Measurements from ENCODE around the gene TCERG1L.

The TCERG1L gene

GRCh38 chr10:131178521-131179331, 132.8 kb downstream of the TCERG1L start:
- TF ChIP-seq YY1 (IDR thresholded peaks at IDR 0.05; ENCODE audit: low read depth) (no peak), CEBPB (IDR thresholded peaks at IDR 0.05) (no peak), FOXM1 (IDR thresholded peaks at IDR 0.05; ENCODE audit: borderline replicate concordance, low read depth) (no peak), TEAD4 (IDR thresholded peaks at IDR 0.05) (no peak), MAX (IDR thresholded peaks at IDR 0.05) (no peak), EGR1 (IDR thresholded peaks at IDR 0.05) (no peak), USF1 (IDR thresholded peaks at IDR 0.05) (no peak), TAF1 (IDR thresholded peaks at IDR 0.05; ENCODE audit: low read depth) (no peak), TCF12 (IDR thresholded peaks at IDR 0.05; ENCODE audit: low read depth) (no peak), ZBTB7A (IDR thresholded peaks at IDR 0.05; ENCODE audit: low read depth) (no peak), NFIC (IDR thresholded peaks at IDR 0.05) (no peak), RAD21 (IDR thresholded peaks at IDR 0.05; ENCODE audit: low read depth) (no peak), CREB1 (IDR thresholded peaks at IDR 0.05; ENCODE audit: low read depth) (no peak), EP300 (IDR thresholded peaks at IDR 0.05; ENCODE audit: borderline replicate concordance) (no peak)
- TF ChIP-seq, protein P1, sequence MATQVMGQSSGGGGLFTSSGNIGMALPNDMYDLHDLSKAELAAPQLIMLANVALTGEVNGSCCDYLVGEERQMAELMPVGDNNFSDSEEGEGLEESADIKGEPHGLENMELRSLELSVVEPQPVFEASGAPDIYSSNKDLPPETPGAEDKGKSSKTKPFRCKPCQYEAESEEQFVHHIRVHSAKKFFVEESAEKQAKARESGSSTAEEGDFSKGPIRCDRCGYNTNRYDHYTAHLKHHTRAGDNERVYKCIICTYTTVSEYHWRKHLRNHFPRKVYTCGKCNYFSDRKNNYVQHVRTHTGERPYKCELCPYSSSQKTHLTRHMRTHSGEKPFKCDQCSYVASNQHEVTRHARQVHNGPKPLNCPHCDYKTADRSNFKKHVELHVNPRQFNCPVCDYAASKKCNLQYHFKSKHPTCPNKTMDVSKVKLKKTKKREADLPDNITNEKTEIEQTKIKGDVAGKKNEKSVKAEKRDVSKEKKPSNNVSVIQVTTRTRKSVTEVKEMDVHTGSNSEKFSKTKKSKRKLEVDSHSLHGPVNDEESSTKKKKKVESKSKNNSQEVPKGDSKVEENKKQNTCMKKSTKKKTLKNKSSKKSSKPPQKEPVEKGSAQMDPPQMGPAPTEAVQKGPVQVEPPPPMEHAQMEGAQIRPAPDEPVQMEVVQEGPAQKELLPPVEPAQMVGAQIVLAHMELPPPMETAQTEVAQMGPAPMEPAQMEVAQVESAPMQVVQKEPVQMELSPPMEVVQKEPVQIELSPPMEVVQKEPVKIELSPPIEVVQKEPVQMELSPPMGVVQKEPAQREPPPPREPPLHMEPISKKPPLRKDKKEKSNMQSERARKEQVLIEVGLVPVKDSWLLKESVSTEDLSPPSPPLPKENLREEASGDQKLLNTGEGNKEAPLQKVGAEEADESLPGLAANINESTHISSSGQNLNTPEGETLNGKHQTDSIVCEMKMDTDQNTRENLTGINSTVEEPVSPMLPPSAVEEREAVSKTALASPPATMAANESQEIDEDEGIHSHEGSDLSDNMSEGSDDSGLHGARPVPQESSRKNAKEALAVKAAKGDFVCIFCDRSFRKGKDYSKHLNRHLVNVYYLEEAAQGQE (IDR thresholded peaks at IDR 0.05; ENCODE audit: low read depth): no peak

DNA sequence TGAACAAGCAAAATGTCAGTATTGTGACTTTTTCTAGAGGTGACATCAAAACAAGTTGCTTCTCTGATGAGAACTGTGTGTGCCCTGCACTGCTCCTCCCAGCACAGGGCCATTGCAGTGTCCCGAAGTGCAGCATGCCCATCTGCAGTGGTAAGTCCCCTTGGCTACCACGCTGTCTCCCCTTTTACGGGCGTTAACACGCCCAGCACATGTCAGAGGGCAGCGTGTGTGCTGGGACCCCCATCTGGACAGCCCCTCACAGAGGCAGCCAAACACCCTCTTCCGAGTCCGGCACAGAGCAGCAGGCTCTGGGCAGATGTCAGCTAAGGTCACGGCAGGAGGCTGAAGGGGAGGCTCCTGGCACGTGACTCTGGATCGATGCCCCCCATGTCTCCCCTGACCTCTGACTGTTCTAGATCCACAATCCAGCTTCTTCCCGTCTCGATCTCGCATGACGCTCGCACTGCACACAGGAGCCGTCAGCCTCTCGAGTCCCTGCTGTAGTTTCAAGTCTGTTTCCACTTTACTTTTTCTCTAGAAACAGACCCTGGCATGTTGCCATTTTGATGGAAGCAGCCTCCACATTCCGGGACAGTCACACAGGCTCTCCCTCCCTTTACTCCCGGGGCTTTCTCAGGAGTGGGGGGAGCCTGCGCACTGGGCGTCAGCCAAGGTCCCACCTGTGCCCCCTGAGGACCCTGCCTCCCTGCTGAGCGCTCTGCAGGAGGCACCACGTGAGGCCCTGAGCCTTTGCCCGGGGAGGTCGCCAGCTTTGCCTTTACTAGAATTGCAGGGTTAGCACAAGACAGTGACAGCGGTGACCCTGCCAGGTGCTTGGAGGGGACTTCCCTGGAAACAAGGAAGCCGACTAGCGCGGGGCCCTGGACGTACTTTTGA, 133.8 kb downstream of the TCERG1L start:
- TF ChIP-seq TEAD4 (IDR thresholded peaks at IDR 0.05) (no peak), CEBPB (IDR thresholded peaks at IDR 0.05) (no peak), CREB1 (IDR thresholded peaks at IDR 0.05; ENCODE audit: low read depth) (no peak), RAD21 (IDR thresholded peaks at IDR 0.05; ENCODE audit: low read depth) (no peak), MAX (IDR thresholded peaks at IDR 0.05) (no peak), USF1 (IDR thresholded peaks at IDR 0.05) (no peak), ZBTB7A (IDR thresholded peaks at IDR 0.05; ENCODE audit: low read depth) (no peak), EGR1 (IDR thresholded peaks at IDR 0.05) (no peak), TCF12 (IDR thresholded peaks at IDR 0.05; ENCODE audit: low read depth) (no peak), TAF1 (IDR thresholded peaks at IDR 0.05; ENCODE audit: low read depth) (no peak), YY1 (IDR thresholded peaks at IDR 0.05; ENCODE audit: low read depth) (no peak), FOXM1 (IDR thresholded peaks at IDR 0.05; ENCODE audit: borderline replicate concordance, low read depth) (no peak), EP300 (IDR thresholded peaks at IDR 0.05; ENCODE audit: borderline replicate concordance) (no peak), NFIC (IDR thresholded peaks at IDR 0.05) (no peak)
- TF ChIP-seq, protein P1 (IDR thresholded peaks at IDR 0.05; ENCODE audit: low read depth): no peak

DNA sequence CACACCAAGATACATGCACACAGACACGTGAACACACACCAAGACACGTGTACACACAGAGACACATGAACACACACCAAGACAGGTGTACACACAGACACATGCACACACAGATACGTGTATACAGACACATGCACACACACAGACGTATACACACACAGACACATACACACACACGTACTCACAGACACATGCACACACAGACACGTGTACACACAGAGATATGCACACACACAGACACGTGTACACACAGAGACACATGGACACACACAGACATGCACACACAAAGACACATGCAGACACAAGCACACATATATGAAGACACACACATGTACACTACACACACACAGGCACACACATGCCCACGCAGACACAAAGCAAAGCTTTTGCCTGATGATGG, 134.6 kb downstream of the TCERG1L start:
- TF ChIP-seq USF1 (IDR thresholded peaks at IDR 0.05) (no peak), TCF12 (IDR thresholded peaks at IDR 0.05; ENCODE audit: low read depth) (no peak), TAF1 (IDR thresholded peaks at IDR 0.05; ENCODE audit: low read depth) (no peak), CREB1 (IDR thresholded peaks at IDR 0.05; ENCODE audit: low read depth) (no peak), EP300 (IDR thresholded peaks at IDR 0.05; ENCODE audit: borderline replicate concordance) (no peak), TEAD4 (IDR thresholded peaks at IDR 0.05) (no peak), MAX (IDR thresholded peaks at IDR 0.05) (no peak), CEBPB (IDR thresholded peaks at IDR 0.05) (no peak), FOXM1 (IDR thresholded peaks at IDR 0.05; ENCODE audit: borderline replicate concordance, low read depth) (no peak), RAD21 (IDR thresholded peaks at IDR 0.05; ENCODE audit: low read depth) (no peak), ZBTB7A (IDR thresholded peaks at IDR 0.05; ENCODE audit: low read depth) (no peak), YY1 (IDR thresholded peaks at IDR 0.05; ENCODE audit: low read depth) (no peak)
- TF ChIP-seq, protein P1 (IDR thresholded peaks at IDR 0.05; ENCODE audit: low read depth): no peak
